Measurements from ENCODE around the gene LRRC58.

Gene LRRC58

GRCh38 chr3:120274739-120275167, 74.4 kb downstream of the LRRC58 start:
- DNase-seq, result peak; percentile 62
